Measurements from ENCODE around the gene PLEKHJ1. TPM values are rescaled to one million over a fixed set of nuclear protein-coding genes. Genes with fewer than 3 reads are reported as not detected.

Gene PLEKHJ1, protein sequence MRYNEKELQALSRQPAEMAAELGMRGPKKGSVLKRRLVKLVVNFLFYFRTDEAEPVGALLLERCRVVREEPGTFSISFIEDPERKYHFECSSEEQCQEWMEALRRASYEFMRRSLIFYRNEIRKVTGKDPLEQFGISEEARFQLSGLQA
- total RNA-seq (10 to 100 TPM; 22.2 to 44.5 TPM), polyA plus RNA-seq (10 to 100 TPM; 36.5 to 37.4 TPM)

DNA sequence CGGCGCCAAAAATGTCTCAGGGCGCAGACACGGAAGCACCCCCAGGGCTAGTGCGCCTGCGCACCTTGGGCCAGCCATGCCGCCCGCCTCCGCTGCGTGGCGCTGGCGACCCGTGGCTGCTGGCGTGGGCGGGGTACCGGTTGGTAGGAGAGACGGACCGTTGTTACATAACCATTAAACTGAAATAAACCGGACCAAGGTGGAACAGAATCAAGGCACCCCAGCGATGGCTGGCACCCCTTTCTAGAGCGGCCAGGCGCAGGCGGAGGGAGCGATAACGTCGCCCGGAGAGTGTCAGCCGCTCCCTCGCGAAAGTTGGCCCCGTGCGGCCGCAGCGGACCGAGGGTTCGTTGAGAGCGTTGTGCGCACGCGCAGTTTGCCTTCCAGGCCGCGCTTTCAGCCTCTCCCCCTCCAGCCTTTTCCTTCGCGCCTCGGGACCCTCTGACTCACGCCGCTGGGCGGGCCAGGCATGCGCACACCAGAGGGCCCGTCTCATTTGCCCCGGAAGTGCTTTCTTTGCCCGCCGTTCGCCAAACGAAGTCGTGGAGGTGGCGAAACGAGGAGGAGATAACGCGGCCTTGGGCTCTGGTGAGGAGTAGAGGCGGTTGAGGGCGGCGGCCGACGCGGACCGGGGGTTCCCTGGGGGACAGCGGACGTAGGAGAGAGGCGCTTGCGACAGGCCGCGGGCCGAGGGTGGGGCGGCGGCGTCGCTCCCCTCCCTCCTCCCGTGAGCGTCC, at the start of gene PLEKHJ1, which contains the start of gene SF3A2:
PLEKHJ1 (minus strand) TSS at position 16 of the 737 bp plus-strand sequence. CDS start 81 bp downstream, outside the sequence.
SF3A2 (plus strand) TSS at position 511 of the 737 bp plus-strand sequence. CDS start 6,595 bp downstream, outside the sequence.
- Histone ChIP-seq H3K27me3 (ENCODE audit: control insufficient read depth in 4 of 4, insufficient read depth in 4 of 4, low read length in 3 of 4) (no peaks in the 10 kb centered on the region), H3K9ac (ENCODE audit: low read depth in 1 of 2, low read length in 2 of 2) (peak within 1 kb of the TSS; percentile 78 to 86), H3K36me3 (ENCODE audit: control insufficient read depth in 4 of 4, insufficient read depth in 3 of 4, low read depth in 1 of 4, low read length in 3 of 4) (peaks cover 0 to 4% (median under 1%) of the 10 kb centered on the region in 4 donors), H3K4me3 (ENCODE audit: low read depth in 1 of 3, low read length in 3 of 3) (peak within 1 kb of the TSS; percentile 83 to 98 (median 89)), H3K9me3 (ENCODE audit: control insufficient read depth in 4 of 4, low read length in 3 of 4) (no peaks in the 10 kb centered on the region), H3K27ac (ENCODE audit: low read depth in 1 of 2, low read length in 2 of 2) (peak within 1 kb of the TSS; percentile 97 to 100), H3K4me1 (ENCODE audit: control insufficient read depth in 4 of 4, insufficient read depth in 4 of 4, low read length in 3 of 4) (peaks cover 21 to 54% (median 45%) of the 10 kb centered on the region in 4 donors)
- under 1% methylated on average over 80 of the region's 80 CpGs for WGBS
- peak; percentile 99 for DNase-seq (ENCODE audit: low spot score)
- peak; percentile 69 for TF ChIP-seq YY1 (IDR thresholded peaks at IDR 0.05)
- TF ChIP-seq EGR1 (IDR thresholded peaks at IDR 0.05; ENCODE audit: low read depth in 2 of 2), result peak; percentile 85 to 94
- TF ChIP-seq, protein P1, sequence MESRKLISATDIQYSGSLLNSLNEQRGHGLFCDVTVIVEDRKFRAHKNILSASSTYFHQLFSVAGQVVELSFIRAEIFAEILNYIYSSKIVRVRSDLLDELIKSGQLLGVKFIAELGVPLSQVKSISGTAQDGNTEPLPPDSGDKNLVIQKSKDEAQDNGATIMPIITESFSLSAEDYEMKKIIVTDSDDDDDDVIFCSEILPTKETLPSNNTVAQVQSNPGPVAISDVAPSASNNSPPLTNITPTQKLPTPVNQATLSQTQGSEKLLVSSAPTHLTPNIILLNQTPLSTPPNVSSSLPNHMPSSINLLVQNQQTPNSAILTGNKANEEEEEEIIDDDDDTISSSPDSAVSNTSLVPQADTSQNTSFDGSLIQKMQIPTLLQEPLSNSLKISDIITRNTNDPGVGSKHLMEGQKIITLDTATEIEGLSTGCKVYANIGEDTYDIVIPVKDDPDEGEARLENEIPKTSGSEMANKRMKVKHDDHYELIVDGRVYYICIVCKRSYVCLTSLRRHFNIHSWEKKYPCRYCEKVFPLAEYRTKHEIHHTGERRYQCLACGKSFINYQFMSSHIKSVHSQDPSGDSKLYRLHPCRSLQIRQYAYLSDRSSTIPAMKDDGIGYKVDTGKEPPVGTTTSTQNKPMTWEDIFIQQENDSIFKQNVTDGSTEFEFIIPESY (IDR thresholded peaks at IDR 0.05), result peak; percentile 56
- peak in 1 of 2 donors; percentile 34 for TF ChIP-seq RXRA (IDR thresholded peaks at IDR 0.05)
- TF ChIP-seq FOXA2 (IDR thresholded peaks at IDR 0.05), result peak; percentile 21
- no peak for TF ChIP-seq TAF1 (conservative IDR thresholded peaks at IDR 0.05)
- TF ChIP-seq, protein P2, sequence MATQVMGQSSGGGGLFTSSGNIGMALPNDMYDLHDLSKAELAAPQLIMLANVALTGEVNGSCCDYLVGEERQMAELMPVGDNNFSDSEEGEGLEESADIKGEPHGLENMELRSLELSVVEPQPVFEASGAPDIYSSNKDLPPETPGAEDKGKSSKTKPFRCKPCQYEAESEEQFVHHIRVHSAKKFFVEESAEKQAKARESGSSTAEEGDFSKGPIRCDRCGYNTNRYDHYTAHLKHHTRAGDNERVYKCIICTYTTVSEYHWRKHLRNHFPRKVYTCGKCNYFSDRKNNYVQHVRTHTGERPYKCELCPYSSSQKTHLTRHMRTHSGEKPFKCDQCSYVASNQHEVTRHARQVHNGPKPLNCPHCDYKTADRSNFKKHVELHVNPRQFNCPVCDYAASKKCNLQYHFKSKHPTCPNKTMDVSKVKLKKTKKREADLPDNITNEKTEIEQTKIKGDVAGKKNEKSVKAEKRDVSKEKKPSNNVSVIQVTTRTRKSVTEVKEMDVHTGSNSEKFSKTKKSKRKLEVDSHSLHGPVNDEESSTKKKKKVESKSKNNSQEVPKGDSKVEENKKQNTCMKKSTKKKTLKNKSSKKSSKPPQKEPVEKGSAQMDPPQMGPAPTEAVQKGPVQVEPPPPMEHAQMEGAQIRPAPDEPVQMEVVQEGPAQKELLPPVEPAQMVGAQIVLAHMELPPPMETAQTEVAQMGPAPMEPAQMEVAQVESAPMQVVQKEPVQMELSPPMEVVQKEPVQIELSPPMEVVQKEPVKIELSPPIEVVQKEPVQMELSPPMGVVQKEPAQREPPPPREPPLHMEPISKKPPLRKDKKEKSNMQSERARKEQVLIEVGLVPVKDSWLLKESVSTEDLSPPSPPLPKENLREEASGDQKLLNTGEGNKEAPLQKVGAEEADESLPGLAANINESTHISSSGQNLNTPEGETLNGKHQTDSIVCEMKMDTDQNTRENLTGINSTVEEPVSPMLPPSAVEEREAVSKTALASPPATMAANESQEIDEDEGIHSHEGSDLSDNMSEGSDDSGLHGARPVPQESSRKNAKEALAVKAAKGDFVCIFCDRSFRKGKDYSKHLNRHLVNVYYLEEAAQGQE (IDR thresholded peaks at IDR 0.05), result no peak
- no peak for TF ChIP-seq NR2F2 (IDR thresholded peaks at IDR 0.05)
- TF ChIP-seq CTCF (IDR thresholded peaks at IDR 0.05; ENCODE audit: low read depth, low read length, missing input control), result peak; percentile 100
- peak; percentile 90 to 96 for TF ChIP-seq JUND (IDR thresholded peaks at IDR 0.05)
- TF ChIP-seq, protein P3, sequence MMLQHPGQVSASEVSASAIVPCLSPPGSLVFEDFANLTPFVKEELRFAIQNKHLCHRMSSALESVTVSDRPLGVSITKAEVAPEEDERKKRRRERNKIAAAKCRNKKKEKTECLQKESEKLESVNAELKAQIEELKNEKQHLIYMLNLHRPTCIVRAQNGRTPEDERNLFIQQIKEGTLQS (IDR thresholded peaks at IDR 0.05), result peak; percentile 59
- TF ChIP-seq, protein P4, sequence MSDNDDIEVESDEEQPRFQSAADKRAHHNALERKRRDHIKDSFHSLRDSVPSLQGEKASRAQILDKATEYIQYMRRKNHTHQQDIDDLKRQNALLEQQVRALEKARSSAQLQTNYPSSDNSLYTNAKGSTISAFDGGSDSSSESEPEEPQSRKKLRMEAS (IDR thresholded peaks at IDR 0.05), result peak; percentile 84
- TF ChIP-seq FOXA1 (IDR thresholded peaks at IDR 0.05), result no peak
- TF ChIP-seq SP1 (IDR thresholded peaks at IDR 0.05), result peak; percentile 46
- peak; percentile 76 to 93 for TF ChIP-seq GABPA (IDR thresholded peaks at IDR 0.05 in 1 of 2, conservative IDR thresholded peaks at IDR 0.05 in 1 of 2)
- TF ChIP-seq RAD21 (IDR thresholded peaks at IDR 0.05), result peak; percentile 95 to 96
- no peak for TF ChIP-seq HNF4G (IDR thresholded peaks at IDR 0.05)
- peak; percentile 24 to 27 for TF ChIP-seq HNF4A (conservative IDR thresholded peaks at IDR 0.05)
